Astrocyte (in vitro differentiated cells and primary cell): Measurements from ENCODE around the gene MIEF1. TPM values are rescaled to one million over a fixed set of nuclear protein-coding genes. Genes with fewer than 3 reads are reported as not detected.

Experiments used
- DNase-seq: peaks from one replicate; pipeline ENCODE4 v3.0.0-alpha.2; 2010; ENCODE audit warnings: low read depth
- FAIRE-seq: peaks from 2 replicates; lab custom pipeline; 2011; peaks lifted over from hg19 to GRCh38; lab: Jason Lieb, UNC
- H2AFZ ChIP-seq: 2 replicates; pipeline ENCODE4 v1.6.0; 2012; ENCODE audit warnings: low read depth, low read length, inconsistent platforms
- H3K27ac ChIP-seq: 2 replicates; pipeline ENCODE4 v1.5.1; 2011; ENCODE audit warnings: low read depth, low read length, inconsistent platforms
- H3K27me3 ChIP-seq: 2 replicates; pipeline ENCODE4 v1.6.0; 2011; ENCODE audit warnings: low read length, inconsistent platforms; ENCODE audit not compliant: insufficient read depth
- H3K36me3 ChIP-seq: 2 replicates; pipeline ENCODE4 v1.5.1; 2011; ENCODE audit warnings: low read length, inconsistent platforms; ENCODE audit not compliant: insufficient read depth
- H3K4me1 ChIP-seq: 2 replicates; pipeline ENCODE4 v1.5.1; 2011; ENCODE audit warnings: low read length, inconsistent platforms; ENCODE audit not compliant: insufficient read depth
- H3K4me2 ChIP-seq: 2 replicates; pipeline ENCODE4 v1.6.0; 2012; ENCODE audit warnings: low read length, inconsistent platforms
- H3K4me3 ChIP-seq: 2 replicates; pipeline ENCODE4 v1.5.1; 2011; ENCODE audit warnings: low read depth, mild to moderate bottlenecking, low read length, inconsistent platforms; ENCODE audit not compliant: insufficient read depth
- H3K79me2 ChIP-seq: 2 replicates; pipeline ENCODE4 v1.6.0; 2012; ENCODE audit warnings: mild to moderate bottlenecking, low read length, inconsistent platforms; ENCODE audit not compliant: insufficient read depth
- H3K9ac ChIP-seq: 2 replicates; pipeline ENCODE4 v1.6.0; 2012; ENCODE audit warnings: mild to moderate bottlenecking, low read length, inconsistent platforms
- H3K9me3 ChIP-seq: 2 replicates; pipeline ENCODE4 v1.5.1; 2012; ENCODE audit warnings: low read depth, mild to moderate bottlenecking, low read length, inconsistent platforms; ENCODE audit not compliant: insufficient read depth
- H4K20me1 ChIP-seq: 2 replicates; pipeline ENCODE4 v1.6.0; 2012; ENCODE audit warnings: low read length, inconsistent platforms; ENCODE audit not compliant: insufficient read depth
- H3K27ac Mint-ChIP-seq: one replicate; pipeline ENCODE4 v1.8.0; 2021; ENCODE audit warnings: mild to moderate bottlenecking, mixed read lengths; ENCODE audit not compliant: unreplicated experiment
- H3K27me3 Mint-ChIP-seq: one replicate; pipeline ENCODE4 v1.8.0; 2021; ENCODE audit warnings: low read depth, mixed read lengths; ENCODE audit not compliant: unreplicated experiment
- H3K36me3 Mint-ChIP-seq: one replicate; pipeline ENCODE4 v1.8.0; 2021; ENCODE audit warnings: low read depth, mixed read lengths; ENCODE audit not compliant: unreplicated experiment
- H3K4me1 Mint-ChIP-seq: one replicate; pipeline ENCODE4 v1.8.0; 2021; ENCODE audit warnings: low read depth, mixed read lengths; ENCODE audit not compliant: unreplicated experiment
- H3K4me3 Mint-ChIP-seq: one replicate; pipeline ENCODE4 v1.8.0; 2021; ENCODE audit warnings: mild to moderate bottlenecking, moderate library complexity, mixed read lengths; ENCODE audit not compliant: unreplicated experiment
- H3K9me3 Mint-ChIP-seq: one replicate; pipeline ENCODE4 v1.8.0; 2021; ENCODE audit warnings: mild to moderate bottlenecking, mixed read lengths; ENCODE audit not compliant: unreplicated experiment
- EZH2 ChIP-seq: IDR thresholded peaks from 2 replicates; pipeline ENCODE4 v1.6.1; 2012; ENCODE audit warnings: mild to moderate bottlenecking, low read length, inconsistent platforms; ENCODE audit not compliant: insufficient read depth
- total RNA-seq: library from RNA; stranded (reverse); gene quantifications from 2 replicates; pipeline ENCODE4 v1.2.1, GENCODE V29; 2021
- TF ChIP-seq, protein P1 (sequence below): IDR thresholded peaks from 2 replicates; pipeline ENCODE4 v1.5.1; 2011; ENCODE audit warnings: low read depth, mild to moderate bottlenecking, inconsistent platforms, low read length, moderate library complexity; ENCODE audit not compliant: insufficient read depth

Gene MIEF1
- total RNA-seq, 1 donor from 2014 or later, result 35.6 TPM

DNA sequence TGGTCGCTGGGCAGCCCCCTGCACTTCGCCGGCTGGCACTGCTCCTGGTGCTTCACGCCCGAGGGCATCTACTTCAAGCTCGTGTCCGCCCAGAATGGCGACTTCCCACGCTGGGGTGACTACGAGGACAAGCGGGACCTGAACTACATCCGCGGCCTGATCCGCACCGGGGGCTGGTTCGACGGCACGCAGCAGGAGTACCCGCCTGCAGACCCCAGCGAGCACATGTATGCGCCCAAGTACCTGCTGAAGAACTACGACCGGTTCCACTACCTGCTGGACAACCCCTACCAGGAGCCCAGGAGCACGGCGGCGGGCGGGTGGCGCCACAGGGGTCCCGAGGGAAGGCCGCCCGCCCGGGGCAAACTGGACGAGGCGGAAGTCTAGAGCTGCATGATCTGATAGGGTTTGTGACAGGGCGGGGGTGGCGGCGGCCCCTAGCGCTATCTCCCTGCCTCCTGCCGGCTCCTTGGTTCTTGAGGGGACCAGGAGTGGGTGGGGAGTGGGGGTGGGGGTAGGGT, 13.5 kb upstream of the MIEF1 start:
- Mint-ChIP-seq H3K4me1 (peaks cover 2% of the 10 kb centered on the region), H3K4me3 (no peak overlapping the region), H3K27me3 (peaks cover 1% of the 10 kb centered on the region), H3K27ac (no peak overlapping the region), H3K36me3 (peaks cover 4% of the 10 kb centered on the region), H3K9me3 (no peaks in the 10 kb centered on the region)
- Histone ChIP-seq H2AFZ (no peak overlapping the region), H3K9me3 (no peaks in the 10 kb centered on the region), H3K27ac (no peak overlapping the region), H3K4me1 (peaks cover 6% of the 10 kb centered on the region), H3K79me2 (no peaks in the 10 kb centered on the region), H3K36me3 (no peaks in the 10 kb centered on the region), H3K4me3 (no peak overlapping the region), H3K9ac (no peak overlapping the region), H3K4me2 (no peak overlapping the region), H3K27me3 (no peaks in the 10 kb centered on the region), H4K20me1 (no peaks in the 10 kb centered on the region)
- TF ChIP-seq EZH2, result no peak
- TF ChIP-seq, protein P1, sequence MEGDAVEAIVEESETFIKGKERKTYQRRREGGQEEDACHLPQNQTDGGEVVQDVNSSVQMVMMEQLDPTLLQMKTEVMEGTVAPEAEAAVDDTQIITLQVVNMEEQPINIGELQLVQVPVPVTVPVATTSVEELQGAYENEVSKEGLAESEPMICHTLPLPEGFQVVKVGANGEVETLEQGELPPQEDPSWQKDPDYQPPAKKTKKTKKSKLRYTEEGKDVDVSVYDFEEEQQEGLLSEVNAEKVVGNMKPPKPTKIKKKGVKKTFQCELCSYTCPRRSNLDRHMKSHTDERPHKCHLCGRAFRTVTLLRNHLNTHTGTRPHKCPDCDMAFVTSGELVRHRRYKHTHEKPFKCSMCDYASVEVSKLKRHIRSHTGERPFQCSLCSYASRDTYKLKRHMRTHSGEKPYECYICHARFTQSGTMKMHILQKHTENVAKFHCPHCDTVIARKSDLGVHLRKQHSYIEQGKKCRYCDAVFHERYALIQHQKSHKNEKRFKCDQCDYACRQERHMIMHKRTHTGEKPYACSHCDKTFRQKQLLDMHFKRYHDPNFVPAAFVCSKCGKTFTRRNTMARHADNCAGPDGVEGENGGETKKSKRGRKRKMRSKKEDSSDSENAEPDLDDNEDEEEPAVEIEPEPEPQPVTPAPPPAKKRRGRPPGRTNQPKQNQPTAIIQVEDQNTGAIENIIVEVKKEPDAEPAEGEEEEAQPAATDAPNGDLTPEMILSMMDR, result no peak
- DNase-seq (no peak), FAIRE-seq (no peak)

DNA sequence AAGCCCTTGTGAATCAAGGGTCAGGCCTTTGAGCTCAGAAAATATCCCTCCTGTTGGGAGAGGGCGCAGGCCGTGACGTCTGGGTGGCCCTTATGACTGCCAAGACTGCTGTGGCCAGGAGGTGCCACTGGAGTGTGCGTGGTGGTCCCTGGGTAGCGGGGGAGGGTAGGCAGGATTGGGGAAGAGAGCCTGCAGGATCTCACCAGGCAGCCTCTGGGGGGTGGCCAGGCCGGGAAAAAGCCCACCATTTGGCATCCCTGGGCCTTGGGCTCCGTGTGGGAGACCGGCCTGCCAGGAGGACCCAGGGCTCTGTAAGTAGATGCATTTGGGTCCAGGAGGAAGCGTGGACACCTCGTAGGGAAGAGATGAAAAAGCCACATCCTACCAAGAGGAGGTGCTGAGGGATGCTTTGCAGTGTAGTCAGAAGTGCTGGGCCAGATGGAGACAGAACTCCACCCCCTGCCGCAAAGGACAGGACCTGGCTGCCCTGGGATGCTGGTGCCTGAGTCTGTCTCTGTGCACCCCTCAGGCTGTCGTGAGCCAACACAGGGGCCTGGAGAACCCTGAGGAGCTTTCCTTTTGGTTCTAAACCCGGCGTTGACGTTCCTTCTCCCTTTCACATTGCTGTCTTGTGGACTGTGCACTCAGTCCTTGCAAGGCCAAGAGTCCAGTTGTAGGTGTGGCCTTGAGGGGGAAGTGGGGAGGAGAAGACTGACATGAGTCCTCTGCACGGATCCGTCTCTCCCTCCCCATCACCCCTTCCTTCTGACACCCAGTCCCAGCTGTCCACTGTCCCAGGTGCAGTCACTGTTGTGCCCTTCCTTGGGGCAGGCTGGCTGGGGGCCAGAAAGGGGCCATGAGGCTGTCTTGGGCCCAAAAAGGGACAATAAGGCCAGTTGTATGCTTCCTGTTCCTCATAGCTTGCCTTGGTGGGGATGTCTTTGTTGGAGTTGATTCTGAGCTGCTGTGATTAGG, 12.7 kb upstream of the MIEF1 start:
- Mint-ChIP-seq H3K4me3 (no peak overlapping the region), H3K27ac (no peak overlapping the region), H3K36me3 (peaks cover 4% of the 10 kb centered on the region), H3K9me3 (no peaks in the 10 kb centered on the region), H3K4me1 (peaks cover 5% of the 10 kb centered on the region), H3K27me3 (peaks cover 1% of the 10 kb centered on the region)
- Histone ChIP-seq H3K9me3 (no peaks in the 10 kb centered on the region), H3K36me3 (no peaks in the 10 kb centered on the region), H3K27me3 (no peaks in the 10 kb centered on the region), H3K4me2 (no peak overlapping the region), H3K4me3 (no peak overlapping the region), H3K9ac (no peak overlapping the region), H2AFZ (peak overlapping the region; percentile 5), H3K4me1 (peaks cover 14% of the 10 kb centered on the region), H4K20me1 (no peaks in the 10 kb centered on the region), H3K79me2 (no peaks in the 10 kb centered on the region), H3K27ac (no peak overlapping the region)
- DNase-seq, result no peak
- no peak for FAIRE-seq
- TF ChIP-seq EZH2, result no peak
- TF ChIP-seq, protein P1, result no peak
